Activated T-helper 1 cell treated with anti-CD3 and anti-CD28 coated beads, Interleukin-2, amount 50 U/mL, for 16 hours (primary cell): Measurements from ENCODE around the gene LRCH1.

Experiments
- DNase-seq, 2 donors: peaks; one replicate each; pipeline ENCODE4 v3.0.0-alpha.2; 2020; ENCODE audit warnings: low read depth in 1 of 2, low spot score in 1 of 2

The LRCH1 gene

GRCh38 chr13:46561286-46561685, 8.3 kb downstream of the LRCH1 start:
- no peak for DNase-seq

GRCh38 chr13:46561691-46562090, 8.7 kb downstream of the LRCH1 start:
- DNase-seq = no peak

GRCh38 chr13:46562152-46562551, 9.2 kb downstream of the LRCH1 start:
- no peak for DNase-seq

- no peak for DNase-seq
These were observed 9.6 kb downstream of the LRCH1 start for GRCh38 chr13:46562581-46562980.

GRCh38 chr13:46565808-46566750, 13.1 kb downstream of the LRCH1 start:
- DNase-seq = no peak

- no peak for DNase-seq
These were observed 14.7 kb downstream of the LRCH1 start for GRCh38 chr13:46567671-46568070.

- no peak for DNase-seq
These were observed 16.5 kb downstream of the LRCH1 start for GRCh38 chr13:46569456-46569855.

- no peak for DNase-seq
These were observed 17.3 kb downstream of the LRCH1 start for GRCh38 chr13:46570273-46570672.

- DNase-seq = no peak
These were observed 18.4 kb downstream of the LRCH1 start for GRCh38 chr13:46571189-46571908.

GRCh38 chr13:46571909-46572595, 19.1 kb downstream of the LRCH1 start:
- no peak for DNase-seq

- no peak for DNase-seq
These were observed 19.9 kb downstream of the LRCH1 start for GRCh38 chr13:46572752-46573431.

- no peak for DNase-seq
These were observed 22.4 kb downstream of the LRCH1 start for GRCh38 chr13:46575301-46575771.

- DNase-seq = no peak
These were observed 22.9 kb downstream of the LRCH1 start for GRCh38 chr13:46575818-46576221.

GRCh38 chr13:46576762-46577161, 23.8 kb downstream of the LRCH1 start:
- DNase-seq = no peak

GRCh38 chr13:46577696-46578589, 25.0 kb downstream of the LRCH1 start:
- DNase-seq = no peak

- no peak for DNase-seq
These were observed 25.6 kb downstream of the LRCH1 start for GRCh38 chr13:46578590-46578975.

- no peak for DNase-seq
These were observed 27.4 kb downstream of the LRCH1 start for GRCh38 chr13:46580362-46580839.

- no peak for DNase-seq
These were observed 29.2 kb downstream of the LRCH1 start for GRCh38 chr13:46582190-46582589.

- no peak for DNase-seq
These were observed 34.0 kb downstream of the LRCH1 start for GRCh38 chr13:46586751-46587514.
